ENCODE measurements around the gene TRIOBP.
"Not testable (repeated sequence)": the region's sequence is repeated elsewhere in the genome, so short reads cannot be mapped to it uniquely, and the experiment has no call there.

TRIOBP gene

DNA sequence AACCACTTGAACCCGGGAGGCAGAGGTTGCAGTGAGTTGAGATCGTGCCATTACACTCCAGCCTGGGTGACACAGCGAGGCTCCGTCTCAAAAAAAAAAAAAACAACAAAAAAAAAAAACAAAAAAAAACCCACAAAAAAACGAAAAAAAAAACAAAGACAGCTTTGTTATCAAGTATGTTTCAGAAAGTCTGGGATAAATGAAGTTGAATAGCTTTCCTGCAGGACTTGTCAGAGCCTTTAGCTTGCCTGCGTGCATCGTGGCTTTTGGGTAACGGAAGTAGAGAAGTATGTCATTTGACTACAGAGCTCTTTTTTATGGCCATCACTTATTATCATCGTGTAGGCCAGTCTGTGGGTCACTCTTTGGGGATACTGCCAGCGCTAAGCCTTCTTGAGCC is 14.6 kb downstream of the TRIOBP start:
- H3K36me3 ChIP-seq (ENCODE audit: low read depth), result no peaks in the 10 kb centered on the region

DNA sequence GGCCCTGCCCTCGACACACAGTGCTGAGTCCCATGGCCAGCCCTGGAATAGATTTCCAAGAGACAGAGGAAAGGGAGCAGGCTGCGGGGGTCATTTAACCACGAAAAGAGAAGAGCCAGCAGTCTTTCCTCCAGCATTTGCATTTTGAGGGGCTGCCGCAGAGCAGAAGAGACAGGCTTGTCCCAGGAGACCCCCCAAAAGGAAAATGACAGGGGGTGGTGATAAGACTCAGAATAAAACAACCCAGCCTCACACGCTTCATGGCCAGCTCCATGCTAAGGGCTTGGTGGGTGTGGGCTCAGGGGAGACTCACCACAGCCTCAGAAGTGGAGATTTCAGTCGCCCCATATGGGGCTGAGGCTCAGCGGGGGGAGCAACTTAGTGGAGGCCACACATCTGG is 16.9 kb downstream of the TRIOBP start:
- DNase-seq (ENCODE audit: low spot score), result no peak
- no peak for ATAC-seq (ENCODE audit: low read depth)
- TF ChIP-seq, protein P1, sequence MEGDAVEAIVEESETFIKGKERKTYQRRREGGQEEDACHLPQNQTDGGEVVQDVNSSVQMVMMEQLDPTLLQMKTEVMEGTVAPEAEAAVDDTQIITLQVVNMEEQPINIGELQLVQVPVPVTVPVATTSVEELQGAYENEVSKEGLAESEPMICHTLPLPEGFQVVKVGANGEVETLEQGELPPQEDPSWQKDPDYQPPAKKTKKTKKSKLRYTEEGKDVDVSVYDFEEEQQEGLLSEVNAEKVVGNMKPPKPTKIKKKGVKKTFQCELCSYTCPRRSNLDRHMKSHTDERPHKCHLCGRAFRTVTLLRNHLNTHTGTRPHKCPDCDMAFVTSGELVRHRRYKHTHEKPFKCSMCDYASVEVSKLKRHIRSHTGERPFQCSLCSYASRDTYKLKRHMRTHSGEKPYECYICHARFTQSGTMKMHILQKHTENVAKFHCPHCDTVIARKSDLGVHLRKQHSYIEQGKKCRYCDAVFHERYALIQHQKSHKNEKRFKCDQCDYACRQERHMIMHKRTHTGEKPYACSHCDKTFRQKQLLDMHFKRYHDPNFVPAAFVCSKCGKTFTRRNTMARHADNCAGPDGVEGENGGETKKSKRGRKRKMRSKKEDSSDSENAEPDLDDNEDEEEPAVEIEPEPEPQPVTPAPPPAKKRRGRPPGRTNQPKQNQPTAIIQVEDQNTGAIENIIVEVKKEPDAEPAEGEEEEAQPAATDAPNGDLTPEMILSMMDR (IDR thresholded peaks at IDR 0.05; ENCODE audit: poor library complexity, severe bottlenecking), result no peak
- Histone ChIP-seq H3K27me3 (ENCODE audit: insufficient read depth, poor library complexity, severe bottlenecking) (no peaks in the 10 kb centered on the region), H3K4me3 (ENCODE audit: severe bottlenecking) (no peak overlapping the region), H3K27ac (ENCODE audit: poor library complexity, severe bottlenecking) (no peak overlapping the region), H3K4me1 (ENCODE audit: insufficient read depth, poor library complexity, severe bottlenecking) (no peaks in the 10 kb centered on the region), H3K9me3 (ENCODE audit: severe bottlenecking) (no peaks in the 10 kb centered on the region), H3K36me3 (ENCODE audit: low read depth) (no peaks in the 10 kb centered on the region)

More for the DNA sequence above, 14.6 kb downstream of the TRIOBP start:
- H3K4me1 ChIP-seq (ENCODE audit: insufficient read depth, poor library complexity, severe bottlenecking), result no peaks in the 10 kb centered on the region
- ATAC-seq (ENCODE audit: low read depth), result no peak
- H3K27me3 ChIP-seq (ENCODE audit: insufficient read depth, poor library complexity, severe bottlenecking), result no peaks in the 10 kb centered on the region
- DNase-seq (ENCODE audit: low spot score), result no peak
- TF ChIP-seq, protein P1 (IDR thresholded peaks at IDR 0.05; ENCODE audit: poor library complexity, severe bottlenecking), result no peak
- no peak overlapping the region for H3K27ac ChIP-seq (ENCODE audit: poor library complexity, severe bottlenecking)
- H3K4me3 ChIP-seq (ENCODE audit: severe bottlenecking), result no peak overlapping the region
- H3K9me3 ChIP-seq (ENCODE audit: severe bottlenecking), result no peaks in the 10 kb centered on the region

DNA sequence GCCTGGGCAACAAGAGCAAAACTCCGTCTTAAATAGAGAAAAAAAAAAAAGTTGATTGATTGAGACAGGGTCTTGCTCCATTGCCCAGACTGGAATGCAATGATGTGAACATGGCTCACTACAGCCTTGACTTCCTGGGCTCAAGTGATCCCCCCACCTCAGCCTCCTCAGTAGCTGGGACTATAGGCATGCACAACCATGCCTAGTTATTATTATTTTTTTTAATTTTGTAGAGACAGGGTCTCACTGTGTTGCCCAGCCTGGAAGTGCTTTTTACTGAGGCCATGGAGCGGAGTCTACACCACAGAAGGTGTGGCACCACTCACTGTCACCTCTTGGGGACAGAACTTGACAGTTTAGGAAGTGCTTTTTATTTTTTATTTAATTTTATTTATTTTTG is 17.8 kb downstream of the TRIOBP start:
- Histone ChIP-seq H3K9me3 (ENCODE audit: severe bottlenecking) (no peaks in the 10 kb centered on the region), H3K4me1 (ENCODE audit: insufficient read depth, poor library complexity, severe bottlenecking) (no peaks in the 10 kb centered on the region), H3K36me3 (ENCODE audit: low read depth) (no peaks in the 10 kb centered on the region), H3K4me3 (ENCODE audit: severe bottlenecking) (no peak overlapping the region), H3K27ac (ENCODE audit: poor library complexity, severe bottlenecking) (no peak overlapping the region), H3K27me3 (ENCODE audit: insufficient read depth, poor library complexity, severe bottlenecking) (no peaks in the 10 kb centered on the region)
- TF ChIP-seq, protein P1 (IDR thresholded peaks at IDR 0.05; ENCODE audit: poor library complexity, severe bottlenecking), result no peak
- DNase-seq (ENCODE audit: low spot score) (no peak), ATAC-seq (ENCODE audit: low read depth) (no peak)

DNA sequence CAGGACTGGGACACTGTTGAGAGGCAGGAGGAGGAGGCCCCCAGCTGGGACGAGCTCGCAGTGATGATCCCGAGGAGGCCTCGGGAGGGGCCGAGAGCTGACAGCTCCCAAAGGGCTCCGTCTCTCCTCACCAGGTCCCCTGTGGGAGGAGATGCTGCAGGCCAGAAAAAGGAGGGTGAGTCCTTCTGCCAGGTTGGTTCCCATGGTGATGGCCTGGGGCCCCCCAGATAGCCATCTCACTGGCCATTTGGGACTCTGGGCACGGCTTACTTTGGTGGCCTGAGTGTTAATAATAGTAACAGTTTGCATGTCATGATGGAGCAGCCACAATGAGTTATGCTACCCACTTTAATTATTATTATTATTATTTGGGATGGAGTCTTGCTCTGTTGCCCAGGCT is 18.9 kb downstream of the TRIOBP start:
- H3K4me3 ChIP-seq (ENCODE audit: severe bottlenecking), result no peak overlapping the region
- no peaks in the 10 kb centered on the region for H3K27me3 ChIP-seq (ENCODE audit: insufficient read depth, poor library complexity, severe bottlenecking)
- no peaks in the 10 kb centered on the region for H3K36me3 ChIP-seq (ENCODE audit: low read depth)
- ATAC-seq (ENCODE audit: low read depth) (no peak), DNase-seq (ENCODE audit: low spot score) (no peak)
- H3K9me3 ChIP-seq (ENCODE audit: severe bottlenecking), result no peaks in the 10 kb centered on the region
- H3K27ac ChIP-seq (ENCODE audit: poor library complexity, severe bottlenecking), result no peak overlapping the region
- TF ChIP-seq, protein P1 (IDR thresholded peaks at IDR 0.05; ENCODE audit: poor library complexity, severe bottlenecking), result no peak
- no peaks in the 10 kb centered on the region for H3K4me1 ChIP-seq (ENCODE audit: insufficient read depth, poor library complexity, severe bottlenecking)

DNA sequence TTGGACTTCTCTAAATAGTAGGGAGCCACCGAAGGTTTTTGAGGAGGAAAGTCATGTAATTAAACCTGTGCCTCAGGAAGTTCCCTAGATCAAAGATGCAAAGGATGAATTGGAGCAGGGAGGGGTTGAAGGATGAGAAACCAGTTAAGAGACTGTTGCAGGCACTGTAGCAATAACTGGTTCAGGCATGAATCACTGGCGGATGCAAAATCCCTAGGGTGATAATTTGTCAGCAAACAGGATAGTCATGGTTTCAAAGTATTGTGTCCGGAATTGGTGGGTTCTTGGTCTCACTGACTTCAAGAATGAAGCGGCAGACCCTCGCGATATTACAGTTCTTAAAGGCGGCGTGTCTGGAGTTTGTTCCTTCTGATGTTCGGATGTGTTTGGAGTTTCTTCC is 19.9 kb downstream of the TRIOBP start:
- no peaks in the 10 kb centered on the region for H3K27me3 ChIP-seq (ENCODE audit: insufficient read depth, poor library complexity, severe bottlenecking)
- DNase-seq (ENCODE audit: low spot score), result no peak
- H3K27ac ChIP-seq (ENCODE audit: poor library complexity, severe bottlenecking), result no peak overlapping the region
- H3K9me3 ChIP-seq (ENCODE audit: severe bottlenecking), result no peaks in the 10 kb centered on the region
- TF ChIP-seq, protein P1 (IDR thresholded peaks at IDR 0.05; ENCODE audit: poor library complexity, severe bottlenecking), result no peak
- H3K4me1 ChIP-seq (ENCODE audit: insufficient read depth, poor library complexity, severe bottlenecking), result no peaks in the 10 kb centered on the region
- ATAC-seq (ENCODE audit: low read depth), result peak; percentile 82
- H3K4me3 ChIP-seq (ENCODE audit: severe bottlenecking), result no peak overlapping the region
- H3K36me3 ChIP-seq (ENCODE audit: low read depth), result no peaks in the 10 kb centered on the region

DNA sequence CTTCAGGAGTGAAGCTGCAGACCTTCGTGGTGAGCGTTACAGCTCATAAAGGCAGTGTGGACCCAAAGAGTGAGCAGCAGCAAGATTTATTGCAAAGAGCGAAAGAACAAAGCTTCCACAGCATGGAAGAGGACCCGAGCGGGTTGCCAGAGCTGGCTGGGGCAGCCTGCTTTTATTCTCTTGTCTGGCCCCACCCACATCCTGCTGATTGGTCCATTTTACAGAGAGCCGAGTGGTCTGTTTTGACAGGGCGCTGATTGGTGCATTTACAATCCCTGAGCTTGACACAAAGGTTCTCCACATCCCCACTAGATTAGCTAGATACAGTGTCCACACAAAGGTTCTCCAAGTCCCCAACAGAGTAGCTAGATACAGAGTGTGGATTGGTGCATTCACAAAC is 20.4 kb downstream of the TRIOBP start:
- H3K27ac ChIP-seq (ENCODE audit: poor library complexity, severe bottlenecking); DNase-seq (ENCODE audit: low spot score); H3K27me3 ChIP-seq (ENCODE audit: insufficient read depth, poor library complexity, severe bottlenecking); H3K36me3 ChIP-seq (ENCODE audit: low read depth); H3K4me3 ChIP-seq (ENCODE audit: severe bottlenecking); ATAC-seq (ENCODE audit: low read depth); H3K9me3 ChIP-seq (ENCODE audit: severe bottlenecking); H3K4me1 ChIP-seq (ENCODE audit: insufficient read depth, poor library complexity, severe bottlenecking): not testable (repeated sequence)

DNA sequence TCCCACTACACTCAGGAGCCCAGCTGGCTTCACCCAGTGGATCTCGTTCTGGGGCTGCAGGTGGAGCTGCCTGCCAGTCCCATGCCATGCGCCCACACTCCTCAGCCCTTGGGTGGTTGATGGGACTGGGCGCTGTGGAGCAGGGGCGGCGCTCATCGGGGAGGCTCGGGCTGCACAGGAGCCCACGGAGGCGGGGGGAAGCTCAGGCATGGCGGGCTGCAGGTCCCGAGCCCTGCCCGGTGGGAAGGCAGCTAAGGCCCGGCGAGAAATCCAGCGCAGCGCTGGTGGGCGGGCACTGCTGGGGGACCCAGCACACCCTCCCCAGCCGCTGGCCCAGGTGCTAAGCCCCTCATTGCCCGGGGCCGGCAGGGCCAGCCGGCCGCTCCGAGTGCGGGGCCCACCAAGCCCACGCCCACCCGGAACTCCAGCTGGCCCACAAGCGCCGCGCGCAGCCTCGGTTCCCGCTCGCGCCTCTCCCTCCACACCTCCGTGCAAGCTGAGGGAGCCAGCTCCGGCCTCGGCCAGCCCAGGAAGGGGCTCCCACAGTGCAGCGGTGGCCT is 21.0 kb downstream of the TRIOBP start:
- not testable (repeated sequence) for H3K27ac ChIP-seq (ENCODE audit: poor library complexity, severe bottlenecking); H3K9me3 ChIP-seq (ENCODE audit: severe bottlenecking); H3K27me3 ChIP-seq (ENCODE audit: insufficient read depth, poor library complexity, severe bottlenecking); H3K4me1 ChIP-seq (ENCODE audit: insufficient read depth, poor library complexity, severe bottlenecking); DNase-seq (ENCODE audit: low spot score); ATAC-seq (ENCODE audit: low read depth); H3K36me3 ChIP-seq (ENCODE audit: low read depth); H3K4me3 ChIP-seq (ENCODE audit: severe bottlenecking)

All from RWPE2 (cell line).